Hepatocyte (in vitro differentiated cells): Measurements from ENCODE around the gene AGFG2. TPM values are rescaled to one million over a fixed set of nuclear protein-coding genes. Genes with fewer than 3 reads are reported as not detected.

ENCODE experiments used
- DNase-seq: peaks from one replicate; pipeline ENCODE4 v3.0.0-alpha.2; 2016; ENCODE audit warnings: low spot score
- H2AFZ ChIP-seq: fragments of 200-600 bp; sonication (generic); 2 replicates; pipeline ENCODE4 v1.6.0; 2016; ENCODE audit warnings: antibody characterized with exemption, mild to moderate bottlenecking
- H3K27ac ChIP-seq: fragments of 200-600 bp; sonication (generic); 2 replicates; pipeline ENCODE4 v1.5.1; 2016; ENCODE audit warnings: mild to moderate bottlenecking
- H3K27me3 ChIP-seq: fragments of 200-600 bp; sonication (generic); 2 replicates; pipeline ENCODE4 v1.6.1; 2016
- H3K36me3 ChIP-seq: fragments of 200-600 bp; sonication (generic); replicated peaks from 2 replicates; pipeline ENCODE4 v1.5.1; 2016; ENCODE audit warnings: low read depth; ENCODE audit not compliant: insufficient read depth
- H3K4me1 ChIP-seq: fragments of 200-600 bp; sonication (generic); 2 replicates; pipeline ENCODE4 v1.5.1; 2016; ENCODE audit warnings: mild to moderate bottlenecking, moderate library complexity; ENCODE audit not compliant: insufficient read depth
- H3K4me2 ChIP-seq: fragments of 200-600 bp; sonication (generic); 2 replicates; pipeline ENCODE4 v1.6.0; 2016
- H3K4me3 ChIP-seq: fragments of 200-600 bp; sonication (generic); 2 replicates; pipeline ENCODE4 v1.5.1; 2016; ENCODE audit warnings: mild to moderate bottlenecking
- H3K79me2 ChIP-seq: fragments of 200-600 bp; sonication (generic); 2 replicates; pipeline ENCODE4 v1.6.0; 2017; ENCODE audit warnings: mild to moderate bottlenecking
- H3K9me2 ChIP-seq: fragments of 200-600 bp; sonication (generic); replicated peaks from 2 replicates; pipeline ENCODE4 v1.6.0; 2017; ENCODE audit warnings: mild to moderate bottlenecking; ENCODE audit not compliant: insufficient read depth
- H3K9me3 ChIP-seq: fragments of 200-600 bp; sonication (generic); 2 replicates; pipeline ENCODE4 v1.5.1; 2016; ENCODE audit warnings: low read depth, mild to moderate bottlenecking
- H4K20me1 ChIP-seq: fragments of 200-600 bp; sonication (generic); 2 replicates; pipeline ENCODE4 v1.6.0; 2016; ENCODE audit warnings: mild to moderate bottlenecking; ENCODE audit not compliant: insufficient read depth, poor library complexity, severe bottlenecking
- EZH2 ChIP-seq: fragments of 200-600 bp; sonication (generic); IDR thresholded peaks from 2 replicates; pipeline ENCODE4 v1.6.1; 2016; ENCODE audit warnings: antibody characterized with exemption, mild to moderate bottlenecking, borderline replicate concordance
- EZH2phosphoT487 ChIP-seq: fragments of 200-600 bp; sonication (generic); IDR thresholded peaks from one replicate; pipeline ENCODE4 v1.6.1; 2018; ENCODE audit warnings: antibody characterized with exemption, mild to moderate bottlenecking, low read depth, moderate library complexity; ENCODE audit not compliant: unreplicated experiment, severe bottlenecking
- WGBS: methylation state at CpG from one replicate; pipeline ENCODE4 v1.1.6; 2016; ENCODE audit warnings: low lambda C conversion rate; ENCODE audit errors: missing lambda C conversion rate; 5-methylcytosine and 5-hydroxymethylcytosine counted together
- polyA plus RNA-seq: library from polyadenylated mRNA; unstranded; fragments of >200 nt; fragmentation: Nextera tagmentation; extraction: Ambion mirVana; gene quantifications from 2 replicates; pipeline ENCODE4 v1.2.1, GENCODE V29; 2016
- total RNA-seq: library from RNA; depleted of rRNA; stranded (reverse); fragments of >200 nt; gene quantifications from 2 replicates; pipeline ENCODE4 v1.2.3, GENCODE V29; 2014
- TF ChIP-seq, protein P1 (sequence below): fragments of 200-600 bp; sonication (generic); IDR thresholded peaks from 2 replicates; pipeline ENCODE4 v1.5.1; 2016; ENCODE audit warnings: antibody characterized with exemption, mild to moderate bottlenecking; ENCODE audit not compliant: poor library complexity

AGFG2 gene
- total and polyA plus RNA-seq, 2 experiments from 2014 or later = 32.8 to 53.7 TPM

DNA sequence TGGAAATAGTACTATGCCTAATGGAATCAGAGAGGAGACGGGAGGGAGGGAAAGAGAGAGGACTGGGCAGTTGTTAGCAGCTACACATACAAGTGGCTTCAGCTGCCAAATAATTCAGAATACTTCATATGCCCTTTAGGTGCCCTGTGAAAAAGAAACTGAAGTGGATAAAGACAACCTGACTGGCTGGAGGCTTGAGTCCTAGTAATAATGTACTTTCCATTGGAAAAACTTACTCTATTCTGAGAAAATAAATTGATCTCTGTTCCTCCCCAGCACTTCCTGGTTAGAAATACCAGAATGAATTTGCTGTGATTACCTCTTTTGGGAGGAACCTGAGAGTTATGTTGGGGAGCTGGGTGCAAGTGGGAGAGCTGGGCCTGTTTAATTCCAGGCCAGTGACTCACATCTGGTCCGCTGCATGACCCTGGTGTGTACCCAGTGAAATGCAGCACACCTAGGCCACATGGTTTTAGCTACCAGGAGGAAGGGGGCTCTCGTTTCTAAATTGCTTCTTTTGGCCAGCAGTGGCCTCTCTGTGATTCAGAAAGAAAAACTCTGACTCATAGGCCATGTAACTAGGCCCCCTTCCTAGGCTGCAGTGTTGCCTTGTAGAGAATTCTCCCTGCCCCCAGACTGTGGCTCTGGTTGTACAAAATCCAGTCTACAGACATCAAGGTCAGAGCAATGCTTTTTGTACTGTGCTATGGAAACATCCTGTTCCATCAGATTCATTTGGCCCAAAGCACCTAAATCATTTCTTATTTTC, 6.5 kb downstream of the AGFG2 start:
- peaks cover 47% of the 10 kb centered on the region for H3K4me1 ChIP-seq
- H3K9me3 ChIP-seq = no peaks in the 10 kb centered on the region
- peak overlapping the region; percentile 93 for H3K27ac ChIP-seq
- DNase-seq = peak; percentile 86
- H3K79me2 ChIP-seq = peaks cover 64% of the 10 kb centered on the region
- no peaks in the 10 kb centered on the region for H3K9me2 ChIP-seq
- H3K4me3 ChIP-seq = no peak overlapping the region
- H2AFZ ChIP-seq = no peak overlapping the region
- H4K20me1 ChIP-seq = no peaks in the 10 kb centered on the region
- peak overlapping the region; percentile 57 for H3K4me2 ChIP-seq
- no peaks in the 10 kb centered on the region for H3K27me3 ChIP-seq
- TF ChIP-seq EZH2 = no peak
- WGBS = 20% methylated on average over 3 of the region's 3 CpGs
- no peaks in the 10 kb centered on the region for H3K36me3 ChIP-seq

DNA sequence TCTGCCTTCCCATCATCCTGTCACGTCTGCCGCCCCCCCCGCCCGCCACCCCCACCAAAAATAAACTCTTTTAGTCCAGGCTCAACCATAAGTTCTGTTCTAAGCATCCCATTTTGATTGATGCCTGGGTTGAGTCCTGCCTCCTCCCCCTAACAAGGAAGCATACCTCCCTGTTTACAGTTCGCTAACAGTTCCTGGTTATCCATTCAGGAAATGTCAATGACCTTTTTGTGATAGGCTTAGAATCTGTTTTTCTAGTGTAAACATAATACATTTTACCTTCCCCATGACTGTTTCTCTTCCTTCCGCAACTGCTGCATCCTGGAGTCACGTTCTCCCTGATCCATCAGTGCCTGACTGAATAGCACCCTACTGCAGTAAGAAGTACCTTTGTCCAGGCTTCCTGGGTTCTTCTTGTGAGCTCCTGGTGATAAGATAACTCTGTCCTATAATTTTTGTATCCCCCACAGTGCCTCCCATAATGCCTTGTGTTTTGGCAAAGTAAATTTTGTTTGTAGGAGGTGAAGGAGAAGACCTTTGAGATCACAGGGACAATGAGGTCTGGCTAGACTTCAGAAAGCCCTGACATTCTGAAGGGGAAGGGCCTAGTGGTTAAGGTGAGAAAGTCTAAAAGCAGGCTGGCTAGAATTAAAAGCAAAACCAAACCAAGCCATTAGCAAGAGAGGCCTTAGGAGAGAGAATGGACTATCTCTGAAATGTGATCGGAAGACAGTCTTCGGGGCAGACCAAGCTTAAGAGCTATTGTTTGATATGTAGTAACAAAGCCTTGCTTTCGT, 7.3 kb downstream of the AGFG2 start:
- Histone ChIP-seq H3K9me3 (no peaks in the 10 kb centered on the region), H3K4me3 (no peak overlapping the region), H3K4me2 (peak overlapping the region; percentile 57), H3K27me3 (no peaks in the 10 kb centered on the region), H3K9me2 (no peaks in the 10 kb centered on the region), H3K27ac (peak overlapping the region; percentile 93), H3K4me1 (peaks cover 47% of the 10 kb centered on the region), H4K20me1 (no peaks in the 10 kb centered on the region), H3K79me2 (peaks cover 57% of the 10 kb centered on the region), H3K36me3 (no peaks in the 10 kb centered on the region), H2AFZ (no peak overlapping the region)
- peak; percentile 49 for DNase-seq
- 35% methylated on average over 10 of the region's 10 CpGs for WGBS
- TF ChIP-seq, protein P1, sequence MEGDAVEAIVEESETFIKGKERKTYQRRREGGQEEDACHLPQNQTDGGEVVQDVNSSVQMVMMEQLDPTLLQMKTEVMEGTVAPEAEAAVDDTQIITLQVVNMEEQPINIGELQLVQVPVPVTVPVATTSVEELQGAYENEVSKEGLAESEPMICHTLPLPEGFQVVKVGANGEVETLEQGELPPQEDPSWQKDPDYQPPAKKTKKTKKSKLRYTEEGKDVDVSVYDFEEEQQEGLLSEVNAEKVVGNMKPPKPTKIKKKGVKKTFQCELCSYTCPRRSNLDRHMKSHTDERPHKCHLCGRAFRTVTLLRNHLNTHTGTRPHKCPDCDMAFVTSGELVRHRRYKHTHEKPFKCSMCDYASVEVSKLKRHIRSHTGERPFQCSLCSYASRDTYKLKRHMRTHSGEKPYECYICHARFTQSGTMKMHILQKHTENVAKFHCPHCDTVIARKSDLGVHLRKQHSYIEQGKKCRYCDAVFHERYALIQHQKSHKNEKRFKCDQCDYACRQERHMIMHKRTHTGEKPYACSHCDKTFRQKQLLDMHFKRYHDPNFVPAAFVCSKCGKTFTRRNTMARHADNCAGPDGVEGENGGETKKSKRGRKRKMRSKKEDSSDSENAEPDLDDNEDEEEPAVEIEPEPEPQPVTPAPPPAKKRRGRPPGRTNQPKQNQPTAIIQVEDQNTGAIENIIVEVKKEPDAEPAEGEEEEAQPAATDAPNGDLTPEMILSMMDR = no peak
- TF ChIP-seq EZH2phosphoT487 = no peak
- no peak for TF ChIP-seq EZH2

DNA sequence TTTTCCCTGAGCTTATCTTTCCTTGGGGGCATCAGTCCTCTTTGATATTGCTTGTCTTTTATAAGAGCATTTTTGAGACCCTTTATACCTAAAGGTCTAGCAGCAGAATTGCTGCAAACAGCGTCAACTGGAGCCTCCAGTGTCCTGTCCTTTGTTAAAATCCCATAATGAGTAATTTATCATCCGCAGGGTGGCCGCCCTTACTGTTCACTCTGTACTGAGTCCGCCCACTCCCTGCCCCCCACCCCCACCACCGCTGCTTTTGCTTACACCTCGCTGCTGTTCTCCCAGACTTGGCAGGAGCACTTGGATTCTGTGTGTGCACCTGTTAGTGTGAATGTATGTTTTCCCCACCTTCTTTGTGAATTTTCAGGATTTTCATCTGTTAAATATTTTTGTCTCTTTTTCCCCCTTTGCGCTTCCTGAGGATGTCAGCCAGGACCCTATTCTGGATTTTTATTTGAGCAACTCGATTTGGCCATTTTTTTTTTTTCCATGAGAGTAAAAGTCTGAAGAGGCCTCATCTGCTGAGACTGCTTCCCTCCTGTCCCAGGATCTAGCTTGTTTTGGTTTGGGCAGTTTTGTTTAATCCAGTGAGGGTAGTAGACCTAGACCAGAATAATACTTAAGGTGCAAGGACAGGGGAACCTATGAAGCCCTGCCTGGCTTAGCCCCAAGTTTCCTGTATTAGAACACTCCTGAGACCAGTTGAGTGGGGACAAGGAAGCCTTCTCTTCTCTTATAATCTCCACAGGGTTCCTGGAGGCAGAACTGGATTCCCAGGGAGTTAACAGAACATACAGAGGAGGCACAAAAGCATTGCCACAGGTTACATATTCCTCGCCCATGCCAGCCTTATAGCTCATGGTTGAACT, 8.2 kb downstream of the AGFG2 start:
- Histone ChIP-seq H3K27ac (peak overlapping the region; percentile 93), H2AFZ (no peak overlapping the region), H3K9me3 (no peaks in the 10 kb centered on the region), H3K79me2 (peaks cover 48% of the 10 kb centered on the region), H3K36me3 (no peaks in the 10 kb centered on the region), H3K4me1 (peaks cover 47% of the 10 kb centered on the region), H3K9me2 (no peaks in the 10 kb centered on the region), H3K4me3 (no peak overlapping the region), H3K4me2 (peak overlapping the region; percentile 57), H3K27me3 (no peaks in the 10 kb centered on the region), H4K20me1 (no peaks in the 10 kb centered on the region)
- WGBS = 53% methylated on average over 9 of the region's 9 CpGs
- TF ChIP-seq EZH2 (no peak), EZH2phosphoT487 (no peak)
- TF ChIP-seq, protein P1 = no peak
- DNase-seq = no peak
